Measurements from ENCODE around the gene RAB30. TPM values are rescaled to one million over a fixed set of nuclear protein-coding genes. Genes with fewer than 3 reads are reported as not detected.

Gene RAB30
- total RNA-seq, 1 donor from 2014 or later, result 15.5 TPM

DNA sequence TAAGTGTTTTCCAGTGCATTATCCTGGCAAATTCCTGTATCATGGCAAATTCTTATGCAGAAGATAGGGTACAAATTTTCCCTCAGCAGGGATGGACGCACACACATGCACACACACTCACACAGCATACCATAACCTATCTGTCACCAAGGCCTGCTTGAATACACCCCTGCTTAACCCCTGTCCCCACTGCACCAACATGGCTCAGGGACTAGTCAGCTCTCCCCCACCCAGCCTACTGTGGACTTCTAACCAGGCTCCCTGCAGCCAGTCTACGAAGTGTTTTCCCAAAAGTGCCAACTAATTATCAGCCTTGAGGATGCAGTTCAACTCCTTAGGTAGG, 63.1 kb downstream of the RAB30 start:
- Histone ChIP-seq H3K27me3 (ENCODE audit: low read depth) (no peaks in the 10 kb centered on the region), H3K27ac (peak overlapping the region; percentile 46), H3K4me1 (peaks cover 40% of the 10 kb centered on the region), H3K36me3 (no peaks in the 10 kb centered on the region), H3K9me3 (no peaks in the 10 kb centered on the region), H3K4me3 (no peak overlapping the region)
- TF ChIP-seq, protein P1, sequence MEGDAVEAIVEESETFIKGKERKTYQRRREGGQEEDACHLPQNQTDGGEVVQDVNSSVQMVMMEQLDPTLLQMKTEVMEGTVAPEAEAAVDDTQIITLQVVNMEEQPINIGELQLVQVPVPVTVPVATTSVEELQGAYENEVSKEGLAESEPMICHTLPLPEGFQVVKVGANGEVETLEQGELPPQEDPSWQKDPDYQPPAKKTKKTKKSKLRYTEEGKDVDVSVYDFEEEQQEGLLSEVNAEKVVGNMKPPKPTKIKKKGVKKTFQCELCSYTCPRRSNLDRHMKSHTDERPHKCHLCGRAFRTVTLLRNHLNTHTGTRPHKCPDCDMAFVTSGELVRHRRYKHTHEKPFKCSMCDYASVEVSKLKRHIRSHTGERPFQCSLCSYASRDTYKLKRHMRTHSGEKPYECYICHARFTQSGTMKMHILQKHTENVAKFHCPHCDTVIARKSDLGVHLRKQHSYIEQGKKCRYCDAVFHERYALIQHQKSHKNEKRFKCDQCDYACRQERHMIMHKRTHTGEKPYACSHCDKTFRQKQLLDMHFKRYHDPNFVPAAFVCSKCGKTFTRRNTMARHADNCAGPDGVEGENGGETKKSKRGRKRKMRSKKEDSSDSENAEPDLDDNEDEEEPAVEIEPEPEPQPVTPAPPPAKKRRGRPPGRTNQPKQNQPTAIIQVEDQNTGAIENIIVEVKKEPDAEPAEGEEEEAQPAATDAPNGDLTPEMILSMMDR (IDR thresholded peaks at IDR 0.05), result no peak
- intact Hi-C loops (cut with DNase I), result no loop called here
- DNase-seq (no peak), ATAC-seq (peak in 1 of 2 donors; percentile 21)

DNA sequence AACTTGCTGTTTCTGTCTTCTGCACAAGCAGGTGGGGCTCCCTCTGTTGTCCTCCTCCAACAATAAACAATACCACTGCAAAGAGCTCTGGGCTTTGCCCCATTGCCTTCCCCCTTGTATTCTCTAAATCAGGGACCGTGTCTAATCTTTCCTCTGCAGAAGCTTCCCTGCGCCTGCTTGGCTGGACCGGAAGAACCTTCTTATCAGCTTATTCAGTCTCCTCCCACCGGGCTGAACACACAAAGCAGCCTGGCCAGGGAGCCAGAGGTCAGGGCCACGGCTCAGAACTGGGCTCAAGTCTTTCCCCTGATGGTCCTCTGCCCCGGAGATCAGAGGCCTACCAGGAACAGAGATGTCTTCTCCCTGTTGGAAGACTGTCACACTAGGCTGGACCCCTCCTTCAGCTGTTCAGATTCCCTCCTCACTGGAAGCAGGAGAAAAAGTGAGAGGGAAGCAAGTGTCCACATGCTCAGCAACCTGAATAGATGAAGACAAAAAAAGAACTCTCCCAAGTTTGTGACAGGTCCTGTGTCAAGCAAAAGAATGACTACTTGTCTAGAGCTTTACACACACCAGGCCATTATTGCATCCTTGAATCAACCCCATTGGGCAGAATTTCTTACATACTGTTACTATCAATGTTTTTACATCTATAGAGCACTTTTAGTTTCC, 63.7 kb downstream of the RAB30 start:
- Histone ChIP-seq H3K9me3 (no peaks in the 10 kb centered on the region), H3K36me3 (no peaks in the 10 kb centered on the region), H3K4me1 (peaks cover 34% of the 10 kb centered on the region), H3K4me3 (no peak overlapping the region), H3K27me3 (ENCODE audit: low read depth) (no peaks in the 10 kb centered on the region), H3K27ac (peak overlapping the region; percentile 46)
- DNase-seq, result peak; percentile 55
- ATAC-seq, result peak; percentile 75 to 87
- TF ChIP-seq, protein P1 (IDR thresholded peaks at IDR 0.05), result peak; percentile 3
- intact Hi-C loops (cut with DNase I), result no loop called here

DNA sequence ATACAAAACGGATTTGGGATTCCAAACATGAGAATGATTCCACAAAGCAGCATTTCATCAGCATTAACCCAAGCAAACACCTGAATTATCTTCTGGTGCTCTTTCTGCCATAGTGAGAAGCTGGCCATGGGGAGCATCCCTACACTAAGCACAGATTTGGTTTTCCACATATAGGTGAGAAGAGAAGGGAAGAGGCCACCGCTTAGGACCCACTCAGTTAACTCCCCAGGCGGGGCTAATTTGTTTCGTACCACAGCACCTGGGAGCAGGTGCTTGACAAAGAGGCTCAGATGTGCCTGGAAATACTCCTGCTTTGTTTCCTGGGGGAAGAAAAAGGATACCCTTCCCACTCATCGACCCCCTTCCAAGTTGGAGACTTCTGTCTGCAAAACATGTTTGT, 64.2 kb downstream of the RAB30 start:
- Histone ChIP-seq H3K36me3 (no peaks in the 10 kb centered on the region), H3K4me1 (peaks cover 29% of the 10 kb centered on the region), H3K27ac (peak overlapping the region; percentile 46), H3K9me3 (no peaks in the 10 kb centered on the region), H3K4me3 (no peak overlapping the region), H3K27me3 (ENCODE audit: low read depth) (no peaks in the 10 kb centered on the region)
- TF ChIP-seq, protein P1 (IDR thresholded peaks at IDR 0.05), result no peak
- ATAC-seq, result peak in 1 of 2 donors; percentile 13
- DNase-seq, result no peak
- intact Hi-C loops (cut with DNase I), result no loop called here

DNA sequence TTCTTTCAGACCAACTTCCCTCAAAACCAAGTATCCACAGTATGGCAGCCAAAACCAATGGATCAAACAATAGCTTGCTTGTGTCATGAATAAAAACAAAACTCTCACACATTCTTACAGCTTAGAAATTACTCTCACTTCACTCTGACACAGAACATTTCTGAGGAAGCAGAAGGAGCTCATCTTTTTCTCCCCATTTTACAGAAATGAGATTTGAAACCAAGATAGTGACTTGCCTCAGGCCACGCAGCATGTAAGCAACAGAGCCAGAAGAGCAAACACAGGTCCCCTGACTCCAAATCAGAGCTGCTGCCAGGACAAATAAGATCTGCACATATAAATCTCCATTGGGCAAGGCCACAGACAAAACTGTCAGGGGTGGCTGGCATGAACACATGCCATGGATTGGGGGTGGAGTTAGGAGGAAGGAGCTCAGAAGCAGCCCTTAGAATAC, 64.8 kb downstream of the RAB30 start:
- Histone ChIP-seq H3K4me3 (no peak overlapping the region), H3K4me1 (peaks cover 29% of the 10 kb centered on the region), H3K27me3 (ENCODE audit: low read depth) (no peaks in the 10 kb centered on the region), H3K36me3 (no peaks in the 10 kb centered on the region), H3K9me3 (no peaks in the 10 kb centered on the region), H3K27ac (no peak overlapping the region)
- intact Hi-C loops (cut with DNase I), result no loop called here
- no peak for DNase-seq
- TF ChIP-seq, protein P1 (IDR thresholded peaks at IDR 0.05), result no peak
- no peak for ATAC-seq

DNA sequence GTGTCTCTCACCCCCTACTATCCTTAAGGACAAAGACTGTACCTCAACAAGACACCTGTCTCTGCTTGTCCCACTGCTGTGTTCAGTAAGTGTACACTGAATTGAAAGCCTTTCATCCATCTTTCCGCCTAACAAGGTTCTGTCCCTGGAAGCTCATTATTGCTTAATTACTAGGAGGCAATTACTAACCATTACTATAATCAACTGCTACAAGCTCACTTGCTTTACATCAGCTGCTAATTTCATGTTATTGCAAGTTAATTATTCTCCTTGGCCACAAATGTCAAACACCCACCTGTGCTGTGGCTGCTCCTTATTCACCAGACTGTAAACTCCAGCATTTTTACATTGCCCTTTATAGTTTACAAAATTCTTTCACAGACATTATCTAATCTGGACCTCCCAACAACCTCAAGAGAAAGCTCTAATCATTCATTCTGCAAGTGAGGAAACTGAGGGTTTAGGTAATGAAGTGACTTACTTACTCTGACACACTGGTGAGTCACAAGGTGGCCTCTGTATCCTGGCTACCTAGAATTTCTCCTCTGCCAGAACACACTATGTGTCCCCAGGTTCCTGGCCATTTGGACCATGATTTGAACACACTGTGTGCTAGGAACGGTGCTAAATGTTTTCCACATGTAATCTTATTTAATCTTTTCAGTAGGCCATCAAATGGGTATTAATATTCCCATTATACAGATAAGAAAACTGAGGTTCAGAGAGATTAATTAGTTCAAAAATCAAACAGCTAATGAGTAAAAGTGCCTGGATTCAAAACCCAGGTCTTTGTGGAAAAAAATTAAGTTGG, 66.7 kb downstream of the RAB30 start:
- TF ChIP-seq, protein P1 (IDR thresholded peaks at IDR 0.05), result no peak
- H3K9me3 ChIP-seq, result no peaks in the 10 kb centered on the region
- peaks cover 34% of the 10 kb centered on the region for H3K4me1 ChIP-seq
- intact Hi-C loops (cut with DNase I), result no loop called here
- no peaks in the 10 kb centered on the region for H3K36me3 ChIP-seq
- no peak overlapping the region for H3K27ac ChIP-seq
- H3K27me3 ChIP-seq (ENCODE audit: low read depth), result no peaks in the 10 kb centered on the region
- DNase-seq, result no peak
- no peak for ATAC-seq
- no peak overlapping the region for H3K4me3 ChIP-seq
